Cardiac muscle cell (in vitro differentiated cells and primary cell): ENCODE measurements around the gene GATA2. TPM values are rescaled to one million over a fixed set of nuclear protein-coding genes. Genes with fewer than 3 reads are reported as not detected.

Experiments used
- DNase-seq, 2 donors: peaks; one replicate each; pipeline versions ENCODE4 v3.0.0 to v3.0.0-alpha.2; 2010 to 2017; ENCODE audit warnings: low read depth in 1 of 2, low spot score in 1 of 2
- H3K27ac ChIP-seq: fragments of 200-600 bp; sonication (generic); 2 replicates; pipeline ENCODE4 v1.5.1; 2016
- H3K27me3 ChIP-seq: fragments of 200-600 bp; sonication (generic); 2 replicates; pipeline ENCODE4 v1.6.0; 2016; ENCODE audit warnings: control low read depth
- H3K36me3 ChIP-seq: fragments of 200-600 bp; sonication (generic); 2 replicates; pipeline ENCODE4 v1.5.1; 2016; ENCODE audit warnings: control low read depth
- H3K4me1 ChIP-seq: fragments of 200-600 bp; sonication (generic); 2 replicates; pipeline ENCODE4 v1.8.1; 2017; ENCODE audit warnings: low read depth, mild to moderate bottlenecking, mixed run types
- H3K4me3 ChIP-seq: fragments of 200-600 bp; sonication (generic); 2 replicates; pipeline ENCODE4 v1.5.1; 2016; ENCODE audit warnings: mild to moderate bottlenecking
- H3K9me3 ChIP-seq: fragments of 200-600 bp; sonication (generic); 2 replicates; pipeline ENCODE4 v1.5.1; 2017; ENCODE audit warnings: low read depth, mild to moderate bottlenecking, control low read depth
- polyA plus RNA-seq: library from polyadenylated mRNA; unstranded; fragments of >200 nt; fragmentation: Nextera tagmentation; extraction: Ambion mirVana; gene quantifications from 2 replicates; pipeline ENCODE4 v1.2.1, GENCODE V29; 2016
- total RNA-seq: library from RNA; depleted of rRNA; stranded (reverse); fragments of >200 nt; gene quantifications from 2 replicates; pipeline ENCODE4 v1.2.3, GENCODE V29; 2016
- TF ChIP-seq, protein P1 (sequence below): IDR thresholded peaks from 2 replicates; pipeline ENCODE4 v1.5.1; 2012; ENCODE audit warnings: low read depth, mild to moderate bottlenecking, low read length

The GATA2 gene
- total and polyA plus RNA-seq, 2 experiments from 2014 or later: 15.2 to 18.3 TPM

DNA sequence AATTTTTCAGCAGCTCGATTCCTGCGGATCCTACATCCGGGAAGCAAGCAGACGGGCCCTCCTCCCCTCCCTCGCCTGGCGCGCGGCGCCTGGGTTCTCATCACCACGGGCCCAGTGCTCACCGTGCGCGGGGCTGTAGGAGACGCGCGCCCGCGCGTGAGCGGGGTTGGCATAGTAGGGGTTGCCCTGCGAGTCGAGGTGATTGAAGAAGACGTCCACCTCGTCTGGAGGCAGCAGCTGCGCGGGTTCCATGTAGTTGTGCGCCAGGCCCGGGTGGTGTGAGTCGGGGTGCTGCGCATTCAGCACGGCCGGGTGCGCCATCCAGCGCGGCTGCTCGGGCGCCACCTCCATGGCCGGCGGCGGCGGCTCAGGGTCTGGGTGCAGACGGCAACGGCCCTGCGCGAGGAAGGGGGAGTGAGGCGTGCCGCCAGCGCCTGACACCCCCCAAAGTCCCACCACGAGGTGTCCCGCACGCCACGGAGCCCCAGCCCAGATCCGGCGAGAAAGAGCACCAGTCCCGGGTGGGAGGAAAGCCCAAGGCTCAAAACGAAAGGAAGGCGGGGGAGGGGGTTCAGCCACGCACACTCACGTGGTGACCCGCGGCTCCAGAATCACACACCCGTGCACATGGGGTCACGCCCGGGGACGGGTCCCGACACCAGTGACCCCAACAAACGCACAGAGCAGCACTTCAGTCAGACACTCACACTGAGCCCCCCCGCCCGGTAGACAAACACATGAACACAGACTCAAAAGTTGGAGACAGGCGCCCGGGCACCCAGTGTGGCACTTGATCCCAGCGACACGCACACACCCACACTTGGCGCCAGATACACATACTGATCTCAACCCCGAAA lies 6.1 kb downstream of the GATA2 start:
- Histone ChIP-seq H3K27me3 (peaks cover 93% of the 10 kb centered on the region), H3K27ac (no peak overlapping the region), H3K4me3 (peak overlapping the region; percentile 58), H3K9me3 (no peaks in the 10 kb centered on the region), H3K4me1 (peaks cover 38% of the 10 kb centered on the region), H3K36me3 (no peaks in the 10 kb centered on the region)
- DNase-seq: peak; percentile 61 to 63
- TF ChIP-seq, protein P1, sequence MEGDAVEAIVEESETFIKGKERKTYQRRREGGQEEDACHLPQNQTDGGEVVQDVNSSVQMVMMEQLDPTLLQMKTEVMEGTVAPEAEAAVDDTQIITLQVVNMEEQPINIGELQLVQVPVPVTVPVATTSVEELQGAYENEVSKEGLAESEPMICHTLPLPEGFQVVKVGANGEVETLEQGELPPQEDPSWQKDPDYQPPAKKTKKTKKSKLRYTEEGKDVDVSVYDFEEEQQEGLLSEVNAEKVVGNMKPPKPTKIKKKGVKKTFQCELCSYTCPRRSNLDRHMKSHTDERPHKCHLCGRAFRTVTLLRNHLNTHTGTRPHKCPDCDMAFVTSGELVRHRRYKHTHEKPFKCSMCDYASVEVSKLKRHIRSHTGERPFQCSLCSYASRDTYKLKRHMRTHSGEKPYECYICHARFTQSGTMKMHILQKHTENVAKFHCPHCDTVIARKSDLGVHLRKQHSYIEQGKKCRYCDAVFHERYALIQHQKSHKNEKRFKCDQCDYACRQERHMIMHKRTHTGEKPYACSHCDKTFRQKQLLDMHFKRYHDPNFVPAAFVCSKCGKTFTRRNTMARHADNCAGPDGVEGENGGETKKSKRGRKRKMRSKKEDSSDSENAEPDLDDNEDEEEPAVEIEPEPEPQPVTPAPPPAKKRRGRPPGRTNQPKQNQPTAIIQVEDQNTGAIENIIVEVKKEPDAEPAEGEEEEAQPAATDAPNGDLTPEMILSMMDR: peak; percentile 2

GRCh38 chr3:128486205-128486628 lies 6.8 kb downstream of the GATA2 start:
- TF ChIP-seq, protein P1: no peak
- Histone ChIP-seq H3K36me3 (no peaks in the 10 kb centered on the region), H3K27me3 (peaks cover 93% of the 10 kb centered on the region), H3K27ac (no peak overlapping the region), H3K4me3 (peak overlapping the region; percentile 58), H3K9me3 (no peaks in the 10 kb centered on the region), H3K4me1 (peaks cover 38% of the 10 kb centered on the region)
- DNase-seq: no peak

DNA sequence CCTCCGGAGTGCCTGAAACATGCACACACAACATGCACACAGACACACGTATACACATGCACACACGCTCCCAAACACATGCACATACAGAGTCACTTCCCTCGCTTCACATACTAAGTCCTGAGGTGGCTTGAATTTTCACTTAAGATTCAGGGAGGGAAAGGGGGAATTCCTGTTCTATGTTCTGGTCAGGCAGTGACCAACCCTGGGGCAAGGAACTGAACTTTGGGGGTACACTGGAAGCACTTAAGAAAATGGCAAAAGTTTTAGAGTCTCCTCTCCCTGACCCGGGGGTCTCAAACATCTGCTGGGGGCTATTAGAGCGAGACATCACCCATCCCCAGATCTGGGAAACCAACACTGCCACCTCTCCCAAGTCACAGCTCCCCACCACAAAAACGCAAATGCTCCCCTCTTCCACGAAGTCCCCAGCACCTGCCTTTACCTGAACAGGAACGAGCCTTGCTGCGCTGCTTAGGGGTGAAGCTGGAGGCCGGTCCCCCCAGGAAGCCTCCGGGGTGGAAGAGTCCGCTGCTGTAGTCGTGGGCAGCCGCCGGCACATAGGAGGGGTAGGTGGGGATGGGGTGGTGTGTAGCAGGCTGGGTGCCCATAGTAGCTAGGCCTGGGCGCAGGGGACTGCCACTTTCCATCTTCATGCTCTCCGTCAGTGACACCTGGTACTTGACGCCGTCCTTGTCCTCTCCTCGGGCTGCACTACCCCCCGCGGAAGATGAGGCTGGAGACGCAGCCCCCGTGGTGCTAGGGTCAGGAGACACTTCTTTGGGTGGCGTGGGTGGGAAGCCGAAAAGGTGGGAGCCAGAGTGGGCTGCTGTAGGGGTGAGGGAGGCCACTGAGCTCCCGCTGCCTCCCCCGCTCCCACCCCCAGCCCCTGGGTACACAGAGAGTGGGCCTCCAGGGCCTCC lies 7.5 kb downstream of the GATA2 start:
- no peak overlapping the region for H3K27ac ChIP-seq
- TF ChIP-seq, protein P1: no peak
- no peaks in the 10 kb centered on the region for H3K36me3 ChIP-seq
- peaks cover 93% of the 10 kb centered on the region for H3K27me3 ChIP-seq
- peaks cover 36% of the 10 kb centered on the region for H3K4me1 ChIP-seq
- no peaks in the 10 kb centered on the region for H3K9me3 ChIP-seq
- H3K4me3 ChIP-seq: peak overlapping the region; percentile 58
- no peak for DNase-seq

- Histone ChIP-seq H3K36me3 (no peaks in the 10 kb centered on the region), H3K27ac (no peak overlapping the region), H3K27me3 (peaks cover 91% of the 10 kb centered on the region), H3K4me1 (peaks cover 32% of the 10 kb centered on the region), H3K4me3 (no peak overlapping the region), H3K9me3 (no peaks in the 10 kb centered on the region)
- DNase-seq: no peak
- TF ChIP-seq, protein P1: no peak
Measured at GRCh38 chr3:128484404-128485281, 8.4 kb downstream of the GATA2 start.
